Prostate gland (tissue), 2 donors: ENCODE measurements around the gene FAM222B. TPM values are rescaled to one million over a fixed set of nuclear protein-coding genes. Genes with fewer than 3 reads are reported as not detected.

Source experiments
- DNase-seq: peaks from one replicate; pipeline ENCODE4 v3.0.0-alpha.2; 2019; ENCODE audit warnings: low spot score
- H3K27ac ChIP-seq, 2 donors: fragments of 200-600 bp; sonication (generic); 2 replicates each; pipeline ENCODE4 v1.5.1; 2017 to 2019
- H3K27me3 ChIP-seq: fragments of 200-600 bp; sonication (generic); replicated peaks from 2 replicates; pipeline ENCODE4 v1.5.1; 2019; ENCODE audit not compliant: insufficient read depth
- H3K36me3 ChIP-seq, 2 donors: fragments of 200-600 bp; sonication (generic); 1 replicate in 1 of 2; 2 replicates in 1 of 2; pipeline versions ENCODE4 v1.5.1 to v1.8.1; 2017 to 2019
- H3K4me1 ChIP-seq: fragments of 200-600 bp; sonication (generic); replicated peaks from 2 replicates; pipeline ENCODE4 v1.5.1; 2019
- H3K4me3 ChIP-seq, 2 donors: fragments of 200-600 bp; sonication (generic); 2 replicates each; pipeline ENCODE4 v1.5.1; 2017 to 2019
- H3K9me3 ChIP-seq: fragments of 200-600 bp; sonication (generic); 2 replicates; pipeline ENCODE4 v1.5.1; 2017
- POLR2A ChIP-seq: fragments of 450-650 bp; IDR thresholded peaks from one replicate; pipeline ENCODE4 v1.6.1; 2016; ENCODE audit warnings: antibody characterized with exemption, mild to moderate bottlenecking
- POLR2AphosphoS5 ChIP-seq: sonication (generic); formaldehyde crosslinking; IDR thresholded peaks from one replicate; pipeline ENCODE4 v1.6.1; 2017; ENCODE audit warnings: antibody characterized with exemption
- WGBS: methylation state at CpG from one replicate; pipeline ENCODE4 v1.1.5; 2018; 5-methylcytosine and 5-hydroxymethylcytosine counted together
- intact Hi-C: fragments of 100-400 bp; cut with DNase I; formaldehyde crosslinking; loops from one replicate; pipeline ENCODE4 v1.14.2; 2022
- total RNA-seq, 2 donors: library from RNA; depleted of rRNA; stranded (reverse); fragments of >200 nt; gene quantifications; one replicate each; pipeline ENCODE4 v1.1.0, GENCODE V29; 2016
- TF ChIP-seq, protein P1 (sequence below), 4 experiments: fragments of 200-600 bp in 2 of 4; fragments of 450-650 bp in 2 of 4; sonication (generic) in 2 of 4; IDR thresholded peaks; 1 replicate in 3 of 4; 2 replicates in 1 of 4; pipeline ENCODE4 v1.5.1; 2016 to 2019; ENCODE audit warnings: antibody characterized with exemption in 4 of 4, mild to moderate bottlenecking in 2 of 4, moderate library complexity in 2 of 4

FAM222B gene
- total RNA-seq, 2 donors from 2014 or later = 14.9 to 48.9 TPM

DNA sequence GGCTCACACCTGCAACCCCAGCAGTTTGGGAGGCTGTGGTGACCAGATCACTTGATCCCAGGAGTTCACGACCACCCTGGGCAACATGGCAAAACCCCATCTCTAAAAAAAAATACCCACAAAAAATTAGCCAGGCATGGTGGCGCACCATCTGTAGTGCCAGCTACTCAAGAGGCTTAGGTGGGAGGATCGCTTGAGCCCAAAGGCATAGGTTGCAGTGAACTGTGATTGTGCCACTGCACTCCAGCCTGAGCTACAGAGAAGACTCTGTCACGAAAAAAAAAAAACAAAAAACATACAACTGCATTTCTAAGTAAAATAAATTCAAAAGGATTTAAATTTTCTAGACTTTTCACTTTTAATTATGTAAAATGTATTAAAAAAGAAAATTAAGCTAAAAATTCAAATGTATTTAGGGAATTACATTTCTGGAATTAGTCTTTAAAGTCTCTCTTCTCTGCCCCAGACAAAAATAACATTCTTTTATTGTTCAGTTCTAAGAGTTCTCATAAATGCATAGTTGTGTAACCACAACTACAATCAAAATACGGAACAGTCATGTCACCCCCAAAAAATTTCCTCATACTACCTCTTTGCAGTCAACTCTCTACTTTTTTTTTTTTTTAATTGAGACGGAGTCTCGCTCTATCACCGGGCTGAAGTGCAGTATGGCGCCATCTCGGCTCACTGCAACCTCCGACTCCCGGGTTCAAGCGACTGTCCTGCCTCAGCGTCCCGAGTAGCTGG, 14.1 kb downstream of the FAM222B start:
- intact Hi-C loops = no loop called here
- Histone ChIP-seq H3K27ac (no peak overlapping the region), H3K27me3 (no peaks in the 10 kb centered on the region), H3K36me3 (no peaks in the 10 kb centered on the region), H3K9me3 (no peaks in the 10 kb centered on the region), H3K4me3 (no peak overlapping the region), H3K4me1 (no peaks in the 10 kb centered on the region)
- DNase-seq = no peak
- 87% methylated on average over 15 of the region's 15 CpGs for WGBS
- TF ChIP-seq, protein P1, sequence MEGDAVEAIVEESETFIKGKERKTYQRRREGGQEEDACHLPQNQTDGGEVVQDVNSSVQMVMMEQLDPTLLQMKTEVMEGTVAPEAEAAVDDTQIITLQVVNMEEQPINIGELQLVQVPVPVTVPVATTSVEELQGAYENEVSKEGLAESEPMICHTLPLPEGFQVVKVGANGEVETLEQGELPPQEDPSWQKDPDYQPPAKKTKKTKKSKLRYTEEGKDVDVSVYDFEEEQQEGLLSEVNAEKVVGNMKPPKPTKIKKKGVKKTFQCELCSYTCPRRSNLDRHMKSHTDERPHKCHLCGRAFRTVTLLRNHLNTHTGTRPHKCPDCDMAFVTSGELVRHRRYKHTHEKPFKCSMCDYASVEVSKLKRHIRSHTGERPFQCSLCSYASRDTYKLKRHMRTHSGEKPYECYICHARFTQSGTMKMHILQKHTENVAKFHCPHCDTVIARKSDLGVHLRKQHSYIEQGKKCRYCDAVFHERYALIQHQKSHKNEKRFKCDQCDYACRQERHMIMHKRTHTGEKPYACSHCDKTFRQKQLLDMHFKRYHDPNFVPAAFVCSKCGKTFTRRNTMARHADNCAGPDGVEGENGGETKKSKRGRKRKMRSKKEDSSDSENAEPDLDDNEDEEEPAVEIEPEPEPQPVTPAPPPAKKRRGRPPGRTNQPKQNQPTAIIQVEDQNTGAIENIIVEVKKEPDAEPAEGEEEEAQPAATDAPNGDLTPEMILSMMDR (IDR thresholded peaks at IDR 0.05) = no peak
- no peak for TF ChIP-seq POLR2AphosphoS5
- TF ChIP-seq POLR2A = no peak

DNA sequence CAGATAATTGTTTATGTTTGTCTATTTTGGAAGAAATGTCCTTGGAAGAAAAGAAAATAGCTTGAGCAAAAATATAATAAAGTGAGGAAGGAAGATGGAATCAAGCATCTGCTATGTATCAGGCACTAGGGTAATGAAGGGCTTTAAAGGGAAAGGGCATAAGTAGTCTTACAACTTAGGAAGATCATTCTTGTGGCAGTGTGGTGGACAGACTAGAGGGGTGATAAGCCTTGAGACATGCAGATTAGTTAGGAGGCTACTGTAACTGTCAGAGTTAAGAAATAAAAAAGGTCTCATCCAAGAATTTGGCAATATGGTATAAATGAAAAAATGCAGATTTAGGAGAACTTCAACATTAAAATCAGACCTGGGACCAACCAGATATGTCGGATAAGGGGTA, 14.9 kb downstream of the FAM222B start:
- DNase-seq = no peak
- H3K27ac ChIP-seq = no peak overlapping the region
- H3K9me3 ChIP-seq = no peaks in the 10 kb centered on the region
- intact Hi-C loops = no loop called here
- H3K4me1 ChIP-seq = no peaks in the 10 kb centered on the region
- H3K4me3 ChIP-seq = no peak overlapping the region
- 91% methylated on average over 1 of the region's 1 CpG for WGBS
- no peaks in the 10 kb centered on the region for H3K27me3 ChIP-seq
- no peaks in the 10 kb centered on the region for H3K36me3 ChIP-seq
- no peak for TF ChIP-seq POLR2A
- no peak for TF ChIP-seq POLR2AphosphoS5
- TF ChIP-seq, protein P1 (IDR thresholded peaks at IDR 0.05) = no peak

DNA sequence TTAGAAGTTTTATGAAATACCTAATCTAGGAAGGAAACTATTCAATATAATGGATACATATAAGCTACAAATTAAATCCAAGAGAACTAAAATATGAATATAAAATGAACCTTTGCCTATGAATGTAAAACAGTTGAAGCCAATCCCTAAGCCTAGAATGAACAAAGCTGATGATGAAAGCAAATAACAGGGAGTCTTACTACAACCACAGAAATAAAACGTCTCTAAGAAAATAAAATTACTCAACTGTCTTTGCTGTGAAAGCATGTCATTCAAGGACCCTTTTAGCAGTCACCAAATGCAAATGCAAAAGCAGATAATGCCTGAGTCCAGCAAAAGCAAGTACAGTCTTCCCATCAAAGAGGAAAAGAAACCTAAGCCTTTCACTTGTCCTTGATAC, 23.0 kb downstream of the FAM222B start:
- intact Hi-C loops = no loop called here
- Histone ChIP-seq H3K9me3 (no peaks in the 10 kb centered on the region), H3K27ac (no peak overlapping the region), H3K27me3 (no peaks in the 10 kb centered on the region), H3K36me3 (no peaks in the 10 kb centered on the region), H3K4me1 (no peaks in the 10 kb centered on the region), H3K4me3 (no peak overlapping the region)
- DNase-seq = no peak
- no peak for TF ChIP-seq POLR2AphosphoS5
- 63% methylated on average over 1 of the region's 1 CpG for WGBS

DNA sequence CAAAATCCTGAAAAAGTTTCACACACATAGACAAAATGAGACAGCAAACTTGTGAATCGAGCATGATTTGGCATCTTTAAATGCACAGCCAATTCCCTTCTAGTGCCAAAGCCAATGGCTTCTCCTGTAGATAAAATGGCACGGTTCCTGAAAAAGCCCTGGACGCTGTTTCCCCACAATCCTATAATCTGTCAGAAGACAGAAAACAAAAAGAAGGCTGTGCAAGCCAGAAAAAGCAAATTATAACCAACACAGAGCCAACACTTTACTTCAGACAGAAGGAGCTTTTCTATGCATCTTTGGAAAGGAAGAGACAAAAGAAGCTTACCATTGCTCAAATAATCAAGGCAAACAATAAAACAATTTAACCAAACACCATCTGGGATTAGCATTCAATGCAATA, 23.8 kb downstream of the FAM222B start:
- no peaks in the 10 kb centered on the region for H3K4me1 ChIP-seq
- TF ChIP-seq POLR2AphosphoS5 (no peak), POLR2A (no peak)
- TF ChIP-seq, protein P1 (IDR thresholded peaks at IDR 0.05) = no peak
- no peak for DNase-seq
- H3K9me3 ChIP-seq = no peaks in the 10 kb centered on the region
- no peaks in the 10 kb centered on the region for H3K27me3 ChIP-seq
- intact Hi-C loops = no loop called here
- 24% methylated on average over 3 of the region's 3 CpGs for WGBS
- H3K36me3 ChIP-seq = no peaks in the 10 kb centered on the region
- no peak overlapping the region for H3K4me3 ChIP-seq
- H3K27ac ChIP-seq = no peak overlapping the region

DNA sequence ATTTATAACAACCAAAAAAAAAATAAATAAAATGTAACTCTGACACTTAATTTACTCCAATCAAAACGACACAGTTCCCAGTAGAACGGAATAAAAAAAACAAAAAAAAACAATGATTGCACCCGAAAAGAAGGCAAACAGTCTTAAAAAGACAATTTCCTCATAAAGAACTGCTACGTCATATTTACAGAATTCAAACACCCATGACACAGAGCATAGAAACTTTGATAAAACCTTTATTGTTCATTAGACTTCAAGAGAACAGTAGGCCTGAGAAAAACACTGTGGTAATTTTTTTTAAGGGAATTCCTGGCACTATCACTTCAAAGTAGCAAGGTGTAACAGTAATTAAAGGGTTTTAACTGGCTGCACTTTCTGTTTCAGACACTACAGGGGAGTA, 26.1 kb downstream of the FAM222B start:
- WGBS = 36% methylated on average over 4 of the region's 4 CpGs
- Histone ChIP-seq H3K9me3 (no peaks in the 10 kb centered on the region), H3K4me1 (no peaks in the 10 kb centered on the region), H3K4me3 (no peak overlapping the region), H3K27me3 (no peaks in the 10 kb centered on the region), H3K36me3 (no peaks in the 10 kb centered on the region), H3K27ac (no peak overlapping the region)
- intact Hi-C loops = no loop called here
- TF ChIP-seq POLR2A = no peak
- TF ChIP-seq POLR2AphosphoS5 = no peak
- TF ChIP-seq, protein P1 (IDR thresholded peaks at IDR 0.05) = no peak
- no peak for DNase-seq
